ENCODE data around the gene RGS3. TPM values are rescaled to one million over a fixed set of nuclear protein-coding genes. Genes with fewer than 3 reads are reported as not detected.

RGS3 gene
- total RNA-seq, 2 donors from 2014 or later = 112 to 184 TPM

GRCh38 chr9:113509463-113509862, 45.9 kb downstream of the RGS3 start:
- Histone ChIP-seq H3K27ac (peak overlapping the region; percentile 61 to 77), H3K4me1 (peaks cover 0 to 77% of the 10 kb centered on the region in 2 donors), H3K27me3 (no peaks in the 10 kb centered on the region), H3K36me3 (peaks cover 61% of the 10 kb centered on the region), H3K9me3 (no peaks in the 10 kb centered on the region), H3K4me3 (no peak overlapping the region)
- no peak for DNase-seq (ENCODE audit: low spot score)
- no peak for TF ChIP-seq CTCF (IDR thresholded peaks at IDR 0.05)

- Histone ChIP-seq H3K4me3 (no peak overlapping the region), H3K4me1 (peaks cover 0 to 69% of the 10 kb centered on the region in 2 donors), H3K27me3 (no peaks in the 10 kb centered on the region), H3K9me3 (no peaks in the 10 kb centered on the region), H3K27ac (peak overlapping the region; percentile 61 to 77), H3K36me3 (peaks cover 69% of the 10 kb centered on the region)
- no peak for TF ChIP-seq CTCF (IDR thresholded peaks at IDR 0.05)
- DNase-seq (ENCODE audit: low spot score) = no peak
These were observed 47.6 kb downstream of the RGS3 start for GRCh38 chr9:113511047-113511521.

- no peaks in the 10 kb centered on the region for H3K9me3 ChIP-seq
- peak overlapping the region; percentile 61 to 77 for H3K27ac ChIP-seq
- peaks cover 0 to 66% of the 10 kb centered on the region in 2 donors for H3K4me1 ChIP-seq
- TF ChIP-seq CTCF (IDR thresholded peaks at IDR 0.05) = no peak
- DNase-seq (ENCODE audit: low spot score) = no peak
- H3K4me3 ChIP-seq = no peak overlapping the region
- no peaks in the 10 kb centered on the region for H3K27me3 ChIP-seq
- H3K36me3 ChIP-seq = peaks cover 69% of the 10 kb centered on the region
These were observed 48.6 kb downstream of the RGS3 start for GRCh38 chr9:113511856-113512761.

GRCh38 chr9:113513111-113513510, 49.6 kb downstream of the RGS3 start:
- DNase-seq (ENCODE audit: low spot score) = no peak
- no peaks in the 10 kb centered on the region for H3K27me3 ChIP-seq
- no peak overlapping the region for H3K27ac ChIP-seq
- H3K9me3 ChIP-seq = no peaks in the 10 kb centered on the region
- TF ChIP-seq CTCF (IDR thresholded peaks at IDR 0.05) = no peak
- no peak overlapping the region for H3K4me3 ChIP-seq
- peaks cover 0 to 58% of the 10 kb centered on the region in 2 donors for H3K4me1 ChIP-seq
- peaks cover 69% of the 10 kb centered on the region for H3K36me3 ChIP-seq

GRCh38 chr9:113513536-113513935, 50.0 kb downstream of the RGS3 start:
- peaks cover 69% of the 10 kb centered on the region for H3K36me3 ChIP-seq
- no peaks in the 10 kb centered on the region for H3K27me3 ChIP-seq
- DNase-seq (ENCODE audit: low spot score) = no peak
- TF ChIP-seq CTCF (IDR thresholded peaks at IDR 0.05) = no peak
- no peak overlapping the region for H3K27ac ChIP-seq
- no peaks in the 10 kb centered on the region for H3K9me3 ChIP-seq
- H3K4me1 ChIP-seq = peaks cover 0 to 54% of the 10 kb centered on the region in 2 donors
- no peak overlapping the region for H3K4me3 ChIP-seq
